Measurements from ENCODE around the gene FAM180A.

DNA sequence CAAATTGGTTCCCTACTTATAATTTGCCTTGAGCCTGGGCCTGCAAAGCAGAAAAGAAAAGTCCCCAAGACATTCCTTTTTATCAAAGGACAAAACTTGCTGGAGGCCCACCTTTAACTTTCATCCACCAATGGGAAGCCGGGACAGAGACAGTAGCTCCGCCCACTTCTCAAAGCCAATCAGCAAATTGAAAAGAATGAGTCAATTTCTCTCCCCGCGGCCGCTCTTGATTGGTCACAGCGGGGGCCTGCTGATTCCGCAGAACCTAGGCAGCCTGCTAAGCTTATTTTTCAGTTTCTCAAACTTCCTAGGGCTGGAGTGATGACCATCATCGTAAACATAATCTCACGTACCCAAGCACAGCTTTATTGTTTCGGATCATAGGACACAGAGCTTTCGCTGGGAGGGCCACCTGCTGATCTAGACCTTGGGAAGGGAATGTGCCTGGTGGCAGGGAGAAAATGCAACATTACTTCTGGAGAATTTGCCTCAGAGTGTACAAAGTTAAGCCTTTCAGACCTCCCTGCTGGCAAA, 20.4 kb downstream of the FAM180A start, which contains the start of gene SLC13A4:
- no peak for TF ChIP-seq CTCF (IDR thresholded peaks at IDR 0.05)
- no peak for TF ChIP-seq POLR2AphosphoS5 (IDR thresholded peaks at IDR 0.05)
- TF ChIP-seq POLR2A (IDR thresholded peaks at IDR 0.05) = no peak
- no peak for TF ChIP-seq EP300 (IDR thresholded peaks at IDR 0.05)

Measured in stomach (tissue), 4 donors.